ENCODE data around the gene SIL1.
"Not testable (repeated sequence)": the region's sequence is repeated elsewhere in the genome, so short reads cannot be mapped to it uniquely, and the experiment has no call there.

Gene SIL1

GRCh38 chr5:138930371-138931097 is 267.6 kb downstream of the SIL1 start:
- TF ChIP-seq JUND (IDR thresholded peaks at IDR 0.05; ENCODE audit: low read depth), result no peak
- in situ Hi-C loops (cut with HindIII; ENCODE audit: low pct_unique_long_range_greater_than_20kb, low sequenced_read_pairs), result no loop called here
- DNase-seq (ENCODE audit: low read depth in 1 of 2, low spot score in 1 of 2), result no peak

DNA sequence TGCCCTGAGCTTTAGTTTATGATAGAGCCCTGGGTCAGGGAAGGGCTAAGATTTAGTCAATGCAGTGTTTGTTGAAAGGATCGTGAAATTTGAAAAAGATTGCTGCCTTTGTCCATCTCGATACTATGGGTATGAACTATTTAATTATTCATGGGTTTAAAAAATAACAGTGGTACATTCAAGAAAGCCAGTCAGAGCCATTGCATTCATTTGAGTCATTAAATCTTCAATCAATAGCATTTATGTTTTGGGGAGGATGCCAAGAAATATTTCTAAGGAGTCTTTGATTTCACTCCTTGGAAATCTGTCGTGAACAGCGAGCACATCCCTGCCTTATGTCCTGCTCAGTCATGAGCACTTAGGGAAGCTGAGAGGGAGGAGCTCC is 268.6 kb downstream of the SIL1 start:
- no peak for DNase-seq (ENCODE audit: low read depth in 1 of 2, low spot score in 1 of 2)
- in situ Hi-C loops (cut with HindIII; ENCODE audit: low pct_unique_long_range_greater_than_20kb, low sequenced_read_pairs), result no loop called here
- no peak for TF ChIP-seq JUND (IDR thresholded peaks at IDR 0.05; ENCODE audit: low read depth)

DNA sequence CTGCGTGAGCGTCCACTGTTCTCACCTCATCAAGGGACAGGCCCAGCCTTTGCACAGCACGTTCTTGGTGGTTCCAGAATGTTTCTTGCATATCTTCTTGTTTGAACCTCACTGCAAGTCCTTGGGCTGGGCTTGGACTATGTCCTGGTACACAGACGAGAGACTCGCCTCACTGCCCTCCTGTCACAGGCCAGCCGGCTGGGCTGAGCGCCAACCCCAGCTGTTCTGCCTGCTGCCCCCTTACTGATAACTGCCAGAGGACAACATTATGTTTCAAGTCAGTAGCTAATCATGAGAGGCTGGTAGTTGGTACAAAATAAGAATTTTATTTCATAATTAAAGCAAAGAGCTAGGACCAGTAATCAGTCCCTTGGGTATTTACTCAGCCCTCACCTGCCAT is 270.2 kb downstream of the SIL1 start:
- in situ Hi-C loops (cut with HindIII; ENCODE audit: low pct_unique_long_range_greater_than_20kb, low sequenced_read_pairs), result no loop called here
- DNase-seq (ENCODE audit: low read depth in 1 of 2, low spot score in 1 of 2), result no peak
- no peak for TF ChIP-seq JUND (IDR thresholded peaks at IDR 0.05; ENCODE audit: low read depth)

DNA sequence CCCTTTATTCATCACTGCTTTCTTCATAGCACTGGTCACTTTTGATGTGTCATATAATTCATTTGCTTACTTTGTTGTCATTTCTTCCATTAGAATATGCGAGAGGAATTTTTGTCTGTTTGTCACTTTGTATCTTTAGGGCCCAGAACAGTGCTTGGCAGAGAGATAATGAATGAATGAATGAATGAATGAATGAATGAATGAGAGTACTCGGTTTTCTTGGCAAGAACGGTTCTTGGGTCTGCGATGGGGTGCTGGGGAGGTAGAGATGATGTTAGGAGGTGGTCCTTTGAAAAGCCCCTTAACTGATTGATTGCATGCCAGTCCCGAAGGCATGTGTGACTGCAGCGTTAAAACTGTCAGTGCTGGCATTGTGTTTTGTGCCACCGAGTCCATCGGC is 270.6 kb downstream of the SIL1 start:
- DNase-seq (ENCODE audit: low read depth in 1 of 2, low spot score in 1 of 2), result no peak
- TF ChIP-seq JUND (IDR thresholded peaks at IDR 0.05; ENCODE audit: low read depth), result no peak
- in situ Hi-C loops (cut with HindIII; ENCODE audit: low pct_unique_long_range_greater_than_20kb, low sequenced_read_pairs), result no loop called here

DNA sequence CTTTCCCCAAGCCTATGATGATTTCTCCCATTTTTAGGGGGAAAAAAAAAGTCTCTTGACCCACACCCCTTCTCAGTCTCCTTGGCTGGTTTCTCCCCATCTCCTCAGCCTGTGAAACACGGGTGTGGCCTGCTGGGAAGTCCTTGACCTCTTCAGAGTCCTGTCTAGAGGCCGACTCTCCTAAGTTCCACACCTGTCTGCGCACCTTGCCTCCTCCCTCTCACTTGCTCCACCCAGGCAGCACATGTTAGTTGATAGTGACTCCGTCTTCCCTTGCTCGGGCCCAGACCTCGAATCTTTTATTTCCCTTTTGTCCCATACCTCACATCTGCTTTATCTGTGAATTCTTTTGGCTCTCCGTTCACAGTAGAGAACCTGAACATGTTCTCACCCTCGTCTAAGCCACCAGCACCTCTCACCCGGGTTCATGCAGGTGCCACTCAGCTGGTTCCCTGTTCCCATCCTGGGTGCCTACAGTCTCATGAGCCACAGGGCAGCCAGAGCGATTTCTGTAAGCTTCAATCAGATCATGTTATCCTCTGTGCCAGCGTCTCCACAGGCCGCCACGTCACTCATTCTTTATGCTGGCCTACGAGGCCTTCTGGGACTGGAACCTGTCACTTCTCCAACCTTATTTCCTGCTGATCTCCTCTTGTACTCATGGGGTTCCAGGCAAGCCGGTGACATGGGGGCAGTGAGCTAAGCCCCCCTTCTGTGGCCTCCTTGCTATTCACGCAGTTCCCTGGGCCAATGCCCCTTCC is 271.3 kb downstream of the SIL1 start:
- no peak for TF ChIP-seq JUND (IDR thresholded peaks at IDR 0.05; ENCODE audit: low read depth)
- in situ Hi-C loops (cut with HindIII; ENCODE audit: low pct_unique_long_range_greater_than_20kb, low sequenced_read_pairs), result no loop called here
- DNase-seq (ENCODE audit: low read depth in 1 of 2, low spot score in 1 of 2), result no peak

DNA sequence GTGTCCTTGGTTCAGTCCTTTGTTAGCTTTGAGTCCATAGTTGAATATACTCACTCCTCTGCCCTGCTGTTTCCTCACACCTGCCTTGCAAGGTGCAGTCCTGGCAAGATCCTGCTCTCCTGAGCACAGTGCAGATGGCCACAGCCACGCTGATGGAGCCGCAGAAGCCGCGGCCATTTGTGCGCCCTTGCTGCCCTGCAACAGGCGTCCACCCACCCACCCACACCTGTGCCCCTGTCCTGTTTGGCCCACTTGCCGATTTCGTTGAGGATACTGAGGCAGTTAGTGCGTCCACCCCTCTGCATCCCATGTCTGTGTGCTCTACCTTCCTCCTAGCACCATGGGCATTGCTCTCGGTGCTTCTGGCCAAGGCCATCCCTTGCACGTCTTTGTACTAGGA is 271.9 kb downstream of the SIL1 start:
- TF ChIP-seq JUND (IDR thresholded peaks at IDR 0.05; ENCODE audit: low read depth), result no peak
- DNase-seq (ENCODE audit: low read depth in 1 of 2, low spot score in 1 of 2), result no peak
- in situ Hi-C loops (cut with HindIII; ENCODE audit: low pct_unique_long_range_greater_than_20kb, low sequenced_read_pairs), result no loop called here

- no peak for TF ChIP-seq JUND (IDR thresholded peaks at IDR 0.05; ENCODE audit: low read depth)
- DNase-seq (ENCODE audit: low read depth in 1 of 2, low spot score in 1 of 2), result no peak
- in situ Hi-C loops (cut with HindIII; ENCODE audit: low pct_unique_long_range_greater_than_20kb, low sequenced_read_pairs), result no loop called here
These were observed 273.0 kb downstream of the SIL1 start for GRCh38 chr5:138925090-138925635.

DNA sequence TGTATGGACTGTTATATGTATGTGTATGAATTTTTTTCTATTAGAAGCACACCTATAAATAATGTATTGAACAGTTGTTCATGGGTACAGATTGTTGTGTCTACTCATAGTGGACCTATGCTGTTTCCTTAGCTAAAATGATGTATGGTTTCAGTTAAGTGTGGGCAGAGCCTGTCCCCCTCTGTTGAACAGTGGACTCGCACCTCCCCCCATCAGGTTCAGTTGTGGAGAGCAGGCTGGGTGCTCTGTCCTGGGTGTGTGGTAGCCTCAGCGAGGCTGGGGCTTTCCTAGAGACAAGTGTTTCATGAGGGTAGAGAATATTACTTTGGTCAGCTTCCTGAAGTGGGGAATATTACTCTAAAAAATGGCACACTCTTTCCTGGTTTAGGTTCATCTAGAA is 275.7 kb downstream of the SIL1 start:
- in situ Hi-C loops (cut with HindIII; ENCODE audit: low pct_unique_long_range_greater_than_20kb, low sequenced_read_pairs), result no loop called here
- no peak for TF ChIP-seq JUND (IDR thresholded peaks at IDR 0.05; ENCODE audit: low read depth)
- no peak for DNase-seq (ENCODE audit: low read depth in 1 of 2, low spot score in 1 of 2)

DNA sequence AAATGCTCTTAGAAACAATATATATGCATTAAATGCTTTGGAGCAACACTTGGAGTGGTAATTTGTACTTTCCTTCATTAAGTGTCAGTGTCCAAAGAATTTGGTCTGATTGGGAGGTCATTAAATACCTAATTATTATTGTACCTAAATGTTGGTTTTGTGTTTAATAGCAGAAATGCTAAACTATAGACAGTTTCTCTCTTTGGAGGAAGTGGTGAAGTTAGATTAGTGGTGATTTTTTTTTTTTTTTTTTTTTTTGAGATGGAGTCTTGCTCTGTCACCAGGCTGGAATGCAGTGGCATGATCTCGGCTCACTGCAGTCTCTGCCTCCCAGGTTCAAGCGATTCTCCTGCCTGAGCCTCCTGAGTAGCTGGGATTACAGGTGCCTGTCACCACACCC is 276.8 kb downstream of the SIL1 start:
- in situ Hi-C loops (cut with HindIII; ENCODE audit: low pct_unique_long_range_greater_than_20kb, low sequenced_read_pairs); DNase-seq (ENCODE audit: low read depth in 1 of 2, low spot score in 1 of 2): not testable (repeated sequence)

- DNase-seq (ENCODE audit: low read depth in 1 of 2, low spot score in 1 of 2), result no peak
- in situ Hi-C loops (cut with HindIII; ENCODE audit: low pct_unique_long_range_greater_than_20kb, low sequenced_read_pairs), result no loop called here
- no peak for TF ChIP-seq JUND (IDR thresholded peaks at IDR 0.05; ENCODE audit: low read depth)
These were observed 278.0 kb downstream of the SIL1 start for GRCh38 chr5:138920181-138920580.

DNA sequence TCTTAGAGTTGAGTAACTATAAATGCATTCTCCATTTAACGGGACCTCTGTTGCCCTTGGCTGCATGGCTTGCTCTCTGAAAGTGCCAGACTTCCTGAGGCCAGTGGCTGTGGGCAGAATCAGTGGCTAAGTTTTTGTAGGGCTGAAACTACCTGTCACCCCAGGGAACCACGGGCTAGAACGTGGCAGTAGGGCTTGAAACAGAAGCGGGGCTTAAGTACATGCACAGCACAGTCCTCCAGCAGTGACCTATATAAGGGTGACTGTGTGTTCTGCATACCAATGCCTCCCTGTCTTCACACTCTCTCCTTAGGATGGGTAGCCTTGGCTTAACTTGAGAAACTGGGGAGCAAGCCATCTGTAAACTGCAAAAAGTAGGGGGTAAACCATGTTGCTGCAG is 279.5 kb downstream of the SIL1 start:
- DNase-seq (ENCODE audit: low read depth in 1 of 2, low spot score in 1 of 2), result no peak
- in situ Hi-C loops (cut with HindIII; ENCODE audit: low pct_unique_long_range_greater_than_20kb, low sequenced_read_pairs), result no loop called here
- no peak for TF ChIP-seq JUND (IDR thresholded peaks at IDR 0.05; ENCODE audit: low read depth)

DNA sequence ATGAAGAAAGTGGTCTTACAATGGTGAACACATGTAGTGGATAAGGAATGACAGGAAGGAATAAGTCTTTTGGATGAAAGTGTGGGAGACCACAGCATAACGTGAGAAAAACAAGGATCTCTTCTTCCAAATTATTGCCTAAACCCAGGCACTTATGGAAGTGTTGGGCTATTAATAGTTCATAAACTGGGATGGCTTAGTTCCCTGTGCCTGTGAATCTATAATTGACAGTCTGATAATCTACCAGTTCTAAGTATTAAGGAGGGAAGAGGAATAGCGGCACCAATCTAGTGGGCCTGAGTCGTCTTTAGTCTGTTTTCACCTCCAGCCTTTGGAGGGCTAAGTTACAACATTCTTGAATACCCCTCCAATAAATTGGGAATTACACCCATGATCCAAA is 283.8 kb downstream of the SIL1 start:
- in situ Hi-C loops (cut with HindIII; ENCODE audit: low pct_unique_long_range_greater_than_20kb, low sequenced_read_pairs), result no loop called here
- no peak for DNase-seq (ENCODE audit: low read depth in 1 of 2, low spot score in 1 of 2)
- TF ChIP-seq JUND (IDR thresholded peaks at IDR 0.05; ENCODE audit: low read depth), result no peak

- in situ Hi-C loops (cut with HindIII; ENCODE audit: low pct_unique_long_range_greater_than_20kb, low sequenced_read_pairs), result no loop called here
- no peak for TF ChIP-seq JUND (IDR thresholded peaks at IDR 0.05; ENCODE audit: low read depth)
- DNase-seq (ENCODE audit: low read depth in 1 of 2, low spot score in 1 of 2), result no peak
These were observed 284.4 kb downstream of the SIL1 start for GRCh38 chr5:138913773-138914172.
